Measurements from ENCODE around the gene C22orf39. TPM values are rescaled to one million over a fixed set of nuclear protein-coding genes. Genes with fewer than 3 reads are reported as not detected.

C22orf39 gene
- total RNA-seq, 1 experiment from 2014 or later: 26.5 TPM

- Mint-ChIP-seq H3K9me3 (no peaks in the 10 kb centered on the region), H3K27ac (no peak overlapping the region), H3K27me3 (ENCODE audit: low read depth) (peaks cover 8% of the 10 kb centered on the region), H3K4me1 (peaks cover 9% of the 10 kb centered on the region), H3K36me3 (peaks cover 14% of the 10 kb centered on the region), H3K4me3 (no peak overlapping the region)
- no peak for ATAC-seq
- no peak for DNase-seq (ENCODE audit: low spot score)
- ChIA-PET CTCF (no interaction called here), POLR2A (no interaction called here)
- no peak for TF ChIP-seq ZNF232 (CRISPR knock-in tag; IDR thresholded peaks at IDR 0.05)
- no peak for TF ChIP-seq HMGA2 (CRISPR knock-in tag; IDR thresholded peaks at IDR 0.05)
- TF ChIP-seq ZNF396 (CRISPR knock-in tag; IDR thresholded peaks at IDR 0.05; ENCODE audit: borderline replicate concordance): no peak
- no peak for TF ChIP-seq ZNF416 (CRISPR knock-in tag; IDR thresholded peaks at IDR 0.05)
- no peak for TF ChIP-seq OVOL2 (CRISPR knock-in tag; IDR thresholded peaks at IDR 0.05; ENCODE audit: borderline replicate concordance)
- no peak for TF ChIP-seq NFATC4 (CRISPR knock-in tag; IDR thresholded peaks at IDR 0.05)
- no peak for TF ChIP-seq TEAD4 (CRISPR knock-in tag; IDR thresholded peaks at IDR 0.05)
- TF ChIP-seq TEAD1 (CRISPR knock-in tag; IDR thresholded peaks at IDR 0.05): no peak
- TF ChIP-seq ERG (CRISPR knock-in tag; IDR thresholded peaks at IDR 0.05): no peak
- no peak for TF ChIP-seq PRDM15 (CRISPR knock-in tag; IDR thresholded peaks at IDR 0.05)
- TF ChIP-seq JAZF1 (CRISPR knock-in tag; IDR thresholded peaks at IDR 0.05): no peak
Observed at GRCh38 chr22:19442166-19442565, 5.3 kb downstream of the C22orf39 start.

- Mint-ChIP-seq H3K27ac (no peak overlapping the region), H3K27me3 (ENCODE audit: low read depth) (no peaks in the 10 kb centered on the region), H3K4me3 (no peak overlapping the region), H3K9me3 (no peaks in the 10 kb centered on the region), H3K36me3 (peaks cover 13% of the 10 kb centered on the region), H3K4me1 (no peaks in the 10 kb centered on the region)
- ChIA-PET CTCF (no interaction called here), POLR2A (no interaction called here)
- ATAC-seq: no peak
- no peak for DNase-seq (ENCODE audit: low spot score)
- no peak for TF ChIP-seq PRDM15 (CRISPR knock-in tag; IDR thresholded peaks at IDR 0.05)
- TF ChIP-seq ZNF317 (CRISPR knock-in tag; IDR thresholded peaks at IDR 0.05; ENCODE audit: borderline replicate concordance, low read depth): no peak
- TF ChIP-seq SOX15 (CRISPR knock-in tag; IDR thresholded peaks at IDR 0.05): no peak
Observed at GRCh38 chr22:19440411-19441195, 6.9 kb downstream of the C22orf39 start.

- Mint-ChIP-seq H3K4me1 (peaks cover under 1% of the 10 kb centered on the region; the same call in 1 of the 2 replicates), H3K4me3 (no peak overlapping the region)
- CTCF ChIA-PET: no interaction called here
- TF ChIP-seq ESRRA (CRISPR knock-in tag; IDR thresholded peaks at IDR 0.05; ENCODE audit: borderline replicate concordance) (no peak), EMX1 (CRISPR knock-in tag; IDR thresholded peaks at IDR 0.05) (no peak), GTF2I (CRISPR knock-in tag; conservative IDR thresholded peaks at IDR 0.05) (no peak), ATF2 (CRISPR knock-in tag; IDR thresholded peaks at IDR 0.05; ENCODE audit: borderline replicate concordance, low read depth) (no peak), NFATC4 (CRISPR knock-in tag; IDR thresholded peaks at IDR 0.05) (no peak), ZNF532 (CRISPR knock-in tag; IDR thresholded peaks at IDR 0.05; ENCODE audit: borderline replicate concordance) (no peak)
Observed at GRCh38 chr22:19438298-19438697, 9.2 kb downstream of the C22orf39 start.

More at GRCh38 chr22:19438298-19438697, 9.2 kb downstream of the C22orf39 start:
- Mint-ChIP-seq H3K27me3 (ENCODE audit: low read depth) (no peaks in the 10 kb centered on the region), H3K27ac (no peak overlapping the region), H3K9me3 (no peaks in the 10 kb centered on the region), H3K36me3 (peaks cover 11% of the 10 kb centered on the region)
- DNase-seq (ENCODE audit: low spot score) (no peak), ATAC-seq (no peak)
- POLR2A ChIA-PET: no interaction called here
